T-cell (primary cell): ENCODE measurements around the gene BAG3. TPM values are rescaled to one million over a fixed set of nuclear protein-coding genes. Genes with fewer than 3 reads are reported as not detected.
A peak's percentile ranks its signal among the peaks of the same experiment; 100 is the strongest.

Source experiments
- ATAC-seq, 4 experiments: fragments of 200-7000 bp in 3 of 4; fragments of 150-1000 bp in 1 of 4; cut with Tn5 transposase; replicated peaks in 1 of 4; 1 replicate in 3 of 4; 2 replicates in 1 of 4; pipeline ENCODE4 v1.10.0; 2021; ENCODE audit warnings: moderate library complexity in 3 of 4, mild to moderate bottlenecking in 2 of 4, moderate number of reproducible peaks in 1 of 4
- CTCF ChIA-PET, 2 donors: fragments of 300-600 bp; sonication (Branson Sonifier 250); formaldehyde crosslinking; loops; one replicate each; lab custom pipeline; 2022; ENCODE audit warnings: antibody characterized with exemption in 2 of 2; lab: Charles Lee
- POLR2A ChIA-PET, 2 donors: fragments of 300-600 bp; sonication (Branson Sonifier 250); formaldehyde crosslinking; loops; one replicate each; lab custom pipeline; 2022; ENCODE audit warnings: antibody characterized with exemption in 2 of 2; lab: Charles Lee
- DNase-seq, 35 experiments: peaks; one replicate each; pipeline versions ENCODE4 v3.0.0 to v3.0.0-alpha.2; 2013 to 2023
- H3K27ac ChIP-seq: one replicate; pipeline ENCODE4 v1.5.1; 2013; ENCODE audit warnings: low read length
- H3K27me3 ChIP-seq, 2 experiments: replicated peaks in 1 of 2; 1 replicate in 1 of 2; 2 replicates in 1 of 2; pipeline versions ENCODE4 v1.6.1 to v1.7.0; 2013; ENCODE audit warnings: low read length in 1 of 2, mixed read lengths in 1 of 2; ENCODE audit not compliant: control insufficient read depth in 2 of 2, insufficient read depth in 2 of 2; ENCODE audit errors: extremely low read depth in 1 of 2
- H3K36me3 ChIP-seq, 2 donors: 1 replicate in 1 of 2; 2 replicates in 1 of 2; pipeline versions ENCODE4 v1.6.1 to v1.7.0; 2013; ENCODE audit warnings: low read length in 1 of 2; ENCODE audit not compliant: control insufficient read depth in 2 of 2, insufficient read depth in 1 of 2; ENCODE audit errors: extremely low read depth in 1 of 2
- H3K4me1 ChIP-seq, 2 experiments: 1 replicate in 1 of 2; 2 replicates in 1 of 2; pipeline versions ENCODE4 v1.6.1 to v1.7.0; 2013; ENCODE audit warnings: low read length in 2 of 2, mixed read lengths in 1 of 2; ENCODE audit not compliant: insufficient read depth in 2 of 2, control insufficient read depth in 1 of 2; ENCODE audit errors: extremely low read depth in 1 of 2
- H3K4me3 ChIP-seq, 2 donors: 1 replicate in 1 of 2; 2 replicates in 1 of 2; pipeline versions ENCODE4 v1.5.1 to v1.7.0; 2013; ENCODE audit warnings: mild to moderate bottlenecking in 2 of 2, low read length in 1 of 2, moderate library complexity in 1 of 2; ENCODE audit not compliant: control insufficient read depth in 1 of 2; ENCODE audit errors: extremely low read depth in 1 of 2
- H3K9me3 ChIP-seq: 2 replicates; pipeline ENCODE4 v1.7.0; 2013
- H3K27ac Mint-ChIP-seq, 2 donors: one replicate each; pipeline ENCODE4 v1.8.0; 2020 to 2021; ENCODE audit warnings: mild to moderate bottlenecking in 2 of 2, mixed read lengths in 2 of 2
- H3K27me3 Mint-ChIP-seq, 2 donors: one replicate each; pipeline ENCODE4 v1.8.0; 2021 to 2022; ENCODE audit warnings: mixed read lengths in 2 of 2
- H3K36me3 Mint-ChIP-seq: one replicate; pipeline ENCODE4 v1.8.0; 2021; ENCODE audit warnings: mixed read lengths
- H3K4me1 Mint-ChIP-seq, 3 donors: one replicate each; pipeline ENCODE4 v1.8.0; 2020 to 2022; ENCODE audit warnings: mixed read lengths in 3 of 3, mild to moderate bottlenecking in 1 of 3
- H3K4me3 Mint-ChIP-seq, 3 donors: one replicate each; pipeline ENCODE4 v1.8.0; 2020 to 2022; ENCODE audit warnings: mild to moderate bottlenecking in 3 of 3, mixed read lengths in 3 of 3, moderate library complexity in 3 of 3
- H3K9me3 Mint-ChIP-seq, 3 donors: one replicate each; pipeline ENCODE4 v1.8.0; 2020 to 2022; ENCODE audit warnings: mixed read lengths in 3 of 3
- WGBS: methylation state at CpG from one replicate; pipeline ENCODE4 v1.1.5; 2013; ENCODE audit warnings: missing lambda C conversion rate; ENCODE audit not compliant: insufficient coverage; 5-methylcytosine and 5-hydroxymethylcytosine counted together
- total RNA-seq, 35 experiments: library from RNA in 6 of 35; stranded (reverse) in 6 of 35; fragments of 120-200 nt in 1 of 35; gene quantifications; one replicate each; pipeline versions ENCODE4 v1.2.1 to v1.2.4 and lab custom pipeline; 2013 to 2026

Gene BAG3
- total RNA-seq, 5 donors from 2014 or later (not counting 1 experiment from before 2014, with no cell fraction given): 20.2 to 36.4 (median 23.7) TPM

DNA sequence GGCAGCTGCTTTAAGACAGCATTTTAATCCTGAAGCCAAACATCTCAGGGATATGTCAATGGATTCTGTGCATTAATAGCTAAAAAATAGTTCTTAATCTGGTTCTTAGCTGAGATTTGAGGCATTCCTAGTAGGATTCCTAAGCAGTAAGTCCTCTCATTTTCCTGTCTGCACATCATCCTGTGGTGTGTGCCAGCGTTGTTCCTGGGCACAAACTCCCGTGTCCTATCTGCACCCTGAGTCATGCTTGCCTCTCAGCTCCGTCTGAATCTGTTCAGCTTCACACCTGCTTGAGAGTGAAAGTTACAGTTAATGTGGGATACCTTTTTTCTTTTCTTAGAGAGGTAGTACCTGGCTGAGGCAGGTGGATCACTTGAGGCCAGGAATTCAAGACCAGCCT lies 19.5 kb downstream of the BAG3 start:
- no peaks in the 10 kb centered on the region for H3K27me3 ChIP-seq
- Mint-ChIP-seq H3K4me3 (no peak overlapping the region), H3K27ac (no peak overlapping the region), H3K9me3 (no peaks in the 10 kb centered on the region), H3K36me3 (peaks cover 36% of the 10 kb centered on the region), H3K4me1 (peaks cover 21 to 33% (median 31%) of the 10 kb centered on the region in 3 donors), H3K27me3 (no peaks in the 10 kb centered on the region)
- no peak overlapping the region for H3K4me3 ChIP-seq
- 80% methylated on average over 3 of the region's 3 CpGs for WGBS
- ATAC-seq (no peak), DNase-seq (no peak)
- no peak overlapping the region for H3K27ac ChIP-seq
- H3K9me3 ChIP-seq: no peaks in the 10 kb centered on the region
- ChIA-PET CTCF (no interaction called here), POLR2A (no interaction called here)
- H3K4me1 ChIP-seq: peaks cover 0 to 17% of the 10 kb centered on the region in 2 experiments
- H3K36me3 ChIP-seq: peaks cover 11 to 53% of the 10 kb centered on the region in 2 donors

DNA sequence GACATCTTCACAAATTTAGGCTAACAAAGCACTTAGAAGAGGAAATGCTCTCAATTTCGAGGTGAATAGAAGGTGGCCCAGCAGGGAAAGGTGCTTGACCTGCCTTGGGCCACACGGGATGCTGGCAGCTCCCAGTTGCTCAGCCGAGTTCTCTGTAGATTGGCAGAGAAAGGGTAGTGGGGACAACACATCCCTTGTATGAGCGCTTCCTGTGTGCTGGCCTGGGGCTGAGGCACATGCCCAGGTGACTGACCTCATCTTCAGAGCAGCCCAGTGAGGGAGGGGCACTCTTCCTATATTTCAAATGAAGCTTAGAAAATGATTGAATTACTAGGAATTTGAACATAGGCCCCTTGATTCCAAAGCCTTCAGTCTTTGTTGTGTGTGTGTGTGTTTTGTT lies 20.2 kb downstream of the BAG3 start:
- ChIA-PET POLR2A (no interaction called here), CTCF (no interaction called here)
- Mint-ChIP-seq H3K27ac (peak overlapping the region in 1 of 2 donors; percentile 61), H3K4me3 (no peak overlapping the region), H3K4me1 (peaks cover 16 to 26% (median 25%) of the 10 kb centered on the region in 3 donors), H3K27me3 (no peaks in the 10 kb centered on the region), H3K36me3 (peaks cover 31% of the 10 kb centered on the region), H3K9me3 (no peaks in the 10 kb centered on the region)
- no peak for ATAC-seq
- WGBS: 84% methylated on average over 3 of the region's 4 CpGs
- Histone ChIP-seq H3K4me3 (no peak overlapping the region), H3K9me3 (no peaks in the 10 kb centered on the region), H3K27me3 (no peaks in the 10 kb centered on the region), H3K27ac (no peak overlapping the region), H3K4me1 (peaks cover 0 to 12% of the 10 kb centered on the region in 2 experiments), H3K36me3 (peaks cover 11 to 53% of the 10 kb centered on the region in 2 donors)
- DNase-seq: no peak

DNA sequence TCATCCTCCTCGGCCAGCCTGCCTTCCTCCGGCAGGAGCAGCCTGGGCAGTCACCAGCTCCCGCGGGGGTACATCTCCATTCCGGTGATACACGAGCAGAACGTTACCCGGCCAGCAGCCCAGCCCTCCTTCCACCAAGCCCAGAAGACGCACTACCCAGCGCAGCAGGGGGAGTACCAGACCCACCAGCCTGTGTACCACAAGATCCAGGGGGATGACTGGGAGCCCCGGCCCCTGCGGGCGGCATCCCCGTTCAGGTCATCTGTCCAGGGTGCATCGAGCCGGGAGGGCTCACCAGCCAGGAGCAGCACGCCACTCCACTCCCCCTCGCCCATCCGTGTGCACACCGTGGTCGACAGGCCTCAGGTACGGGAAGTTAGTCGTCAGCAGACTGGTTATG lies 21.1 kb downstream of the BAG3 start:
- no peaks in the 10 kb centered on the region for H3K9me3 Mint-ChIP-seq
- peaks cover 14 to 18% (median 18%) of the 10 kb centered on the region in 3 donors for H3K4me1 Mint-ChIP-seq
- H3K4me3 ChIP-seq: no peak overlapping the region
- H3K4me3 Mint-ChIP-seq: no peak overlapping the region
- no peaks in the 10 kb centered on the region for H3K27me3 Mint-ChIP-seq
- no peaks in the 10 kb centered on the region for H3K9me3 ChIP-seq
- H3K36me3 Mint-ChIP-seq: peaks cover 37% of the 10 kb centered on the region
- DNase-seq (no peak), ATAC-seq (no peak)
- H3K27ac Mint-ChIP-seq: no peak overlapping the region
- no peaks in the 10 kb centered on the region for H3K27me3 ChIP-seq
- ChIA-PET CTCF (interaction anchor here in 1 of 2 donors (0.7 kb wide), 1 partner anchor 1245 kb away, joined by 3 read pairs; no protein-coding TSS in a partner anchor), POLR2A (no interaction called here)
- H3K4me1 ChIP-seq: peaks cover 0 to 9% of the 10 kb centered on the region in 2 experiments
- over 99% methylated on average over 14 of the region's 23 CpGs for WGBS
- H3K36me3 ChIP-seq: peaks cover 18 to 62% of the 10 kb centered on the region in 2 donors
- H3K27ac ChIP-seq: no peak overlapping the region

DNA sequence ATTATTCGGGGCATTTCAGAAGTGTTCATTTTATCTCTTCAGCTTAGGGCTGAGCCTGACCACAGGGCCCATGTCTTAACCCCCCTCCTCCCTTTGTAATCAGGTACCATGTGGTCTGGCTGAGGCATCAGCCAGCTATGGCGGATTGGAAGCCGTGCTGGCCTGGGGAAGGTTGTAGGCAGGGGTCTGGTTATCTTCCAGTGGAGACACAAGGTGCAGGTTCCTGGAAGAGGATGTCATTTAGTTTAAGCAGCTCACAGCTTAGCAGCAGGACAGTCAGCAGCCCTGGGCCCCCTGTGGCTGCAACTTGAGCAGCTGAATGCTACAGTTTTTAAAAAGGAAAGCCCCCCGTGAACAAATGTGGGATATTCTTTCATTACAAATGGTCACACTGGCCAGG lies 22.1 kb downstream of the BAG3 start:
- Histone ChIP-seq H3K4me3 (no peak overlapping the region), H3K4me1 (no peaks in the 10 kb centered on the region), H3K27ac (no peak overlapping the region), H3K36me3 (peaks cover 23 to 65% of the 10 kb centered on the region in 2 donors), H3K27me3 (no peaks in the 10 kb centered on the region), H3K9me3 (no peaks in the 10 kb centered on the region)
- DNase-seq (no peak), ATAC-seq (no peak)
- WGBS: 92% methylated on average over 2 of the region's 4 CpGs
- Mint-ChIP-seq H3K27ac (peak overlapping the region in 1 of 2 donors; percentile 56), H3K4me1 (peaks cover 9 to 14% (median 9%) of the 10 kb centered on the region in 3 donors), H3K27me3 (no peaks in the 10 kb centered on the region), H3K36me3 (peaks cover 40% of the 10 kb centered on the region), H3K4me3 (no peak overlapping the region), H3K9me3 (no peaks in the 10 kb centered on the region)
- ChIA-PET CTCF (no interaction called here), POLR2A (interaction anchor here in 1 of 2 donors (0.6 kb wide), 1 partner anchor 14 kb away, joined by 3 read pairs; no protein-coding TSS in a partner anchor)

DNA sequence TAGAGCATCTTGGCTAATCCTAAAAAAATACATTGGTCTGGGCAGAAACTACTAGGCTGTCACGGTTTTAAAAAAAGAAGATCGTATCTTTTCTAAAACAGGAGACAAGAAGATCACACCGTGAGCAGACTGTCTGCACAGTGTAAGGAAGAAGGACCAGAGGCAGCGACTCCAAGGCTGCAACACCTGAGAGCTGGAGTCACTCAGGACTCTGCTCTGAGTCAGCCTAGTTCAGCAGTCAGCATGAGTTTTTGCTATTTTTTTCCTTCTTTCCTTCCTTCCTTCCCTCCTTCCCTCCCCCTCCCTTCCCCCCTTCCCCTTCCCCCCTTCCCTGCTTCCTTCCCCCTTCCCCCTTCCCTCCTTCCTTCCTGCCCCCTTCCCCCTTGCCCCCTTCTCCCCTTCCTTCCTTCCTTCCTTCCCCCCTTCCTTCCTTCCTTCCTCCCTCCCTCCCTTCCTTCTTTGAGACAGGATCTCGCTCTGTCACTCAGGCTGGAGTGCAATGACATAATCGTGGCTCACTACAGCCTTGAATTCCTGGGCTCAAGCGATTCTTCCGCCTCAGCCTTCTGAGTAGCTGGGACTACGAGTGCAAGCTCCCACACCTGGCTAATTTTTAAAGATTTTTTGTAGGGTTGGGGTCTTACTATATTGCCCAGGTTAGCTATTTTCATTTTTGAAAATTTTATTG lies 24.4 kb downstream of the BAG3 start:
- Histone ChIP-seq H3K36me3 (peaks cover 17 to 58% of the 10 kb centered on the region in 2 donors), H3K9me3 (no peaks in the 10 kb centered on the region), H3K27ac (no peak overlapping the region), H3K4me3 (no peak overlapping the region), H3K27me3 (no peaks in the 10 kb centered on the region), H3K4me1 (peaks cover 0 to 2% of the 10 kb centered on the region in 2 experiments)
- ChIA-PET POLR2A (interaction anchor here in 1 of 2 donors (0.7 kb wide), 1 partner anchor 67 kb away, joined by 6 read pairs; no protein-coding TSS in a partner anchor), CTCF (interaction anchor here in 1 of 2 donors (0.7 to 1.5 kb wide), 2 partner anchors 11 to 186 kb away, joined by 3 read pairs; no protein-coding TSS in a partner anchor)
- H3K9me3 Mint-ChIP-seq: no peaks in the 10 kb centered on the region
- H3K27me3 Mint-ChIP-seq: no peaks in the 10 kb centered on the region
- no peak overlapping the region for H3K4me3 Mint-ChIP-seq
- peaks cover 40% of the 10 kb centered on the region for H3K36me3 Mint-ChIP-seq
- peak overlapping the region in 1 of 2 donors; percentile 68 for H3K27ac Mint-ChIP-seq
- peaks cover 0 to 13% (median 8%) of the 10 kb centered on the region in 3 donors for H3K4me1 Mint-ChIP-seq
- DNase-seq (no peak), ATAC-seq (no peak)
- 100% methylated on average over 4 of the region's 9 CpGs for WGBS

DNA sequence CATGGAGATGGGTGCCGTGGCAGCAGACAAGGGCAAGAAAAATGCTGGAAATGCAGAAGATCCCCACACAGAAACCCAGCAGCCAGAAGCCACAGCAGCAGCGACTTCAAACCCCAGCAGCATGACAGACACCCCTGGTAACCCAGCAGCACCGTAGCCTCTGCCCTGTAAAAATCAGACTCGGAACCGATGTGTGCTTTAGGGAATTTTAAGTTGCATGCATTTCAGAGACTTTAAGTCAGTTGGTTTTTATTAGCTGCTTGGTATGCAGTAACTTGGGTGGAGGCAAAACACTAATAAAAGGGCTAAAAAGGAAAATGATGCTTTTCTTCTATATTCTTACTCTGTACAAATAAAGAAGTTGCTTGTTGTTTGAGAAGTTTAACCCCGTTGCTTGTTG lies 25.9 kb downstream of the BAG3 start:
- no peaks in the 10 kb centered on the region for H3K9me3 Mint-ChIP-seq
- no peak overlapping the region for H3K4me3 ChIP-seq
- DNase-seq: no peak
- peaks cover 31% of the 10 kb centered on the region for H3K36me3 Mint-ChIP-seq
- H3K4me3 Mint-ChIP-seq: no peak overlapping the region
- H3K27me3 ChIP-seq: peaks cover 0 to 7% of the 10 kb centered on the region in 2 experiments
- peaks cover 11 to 46% of the 10 kb centered on the region in 2 donors for H3K36me3 ChIP-seq
- 90% methylated on average over 2 of the region's 6 CpGs for WGBS
- ChIA-PET POLR2A (no interaction called here), CTCF (interaction anchor here in 1 of 2 donors (0.6 kb wide), 2 partner anchors 69 to 83 kb away, joined by 3 read pairs; no protein-coding TSS in a partner anchor)
- H3K27me3 Mint-ChIP-seq: peaks cover 0 to 1% of the 10 kb centered on the region in 2 donors
- peaks cover 0 to 14% of the 10 kb centered on the region in 2 experiments for H3K4me1 ChIP-seq
- no peak overlapping the region for H3K27ac Mint-ChIP-seq
- H3K27ac ChIP-seq: no peak overlapping the region
- H3K9me3 ChIP-seq: no peaks in the 10 kb centered on the region
- ATAC-seq: no peak
- H3K4me1 Mint-ChIP-seq: peaks cover 2 to 22% (median 17%) of the 10 kb centered on the region in 3 donors
